Spinal cord (tissue), 10 donors: ENCODE measurements around the gene MAB21L1. TPM values are rescaled to one million over a fixed set of nuclear protein-coding genes. Genes with fewer than 3 reads are reported as not detected.

Experiments
- DNase-seq, 6 donors: peaks; one replicate each; pipeline versions ENCODE4 v3.0.0 to v3.0.0-alpha.2; 2013 to 2015; ENCODE audit warnings: low spot score in 6 of 6, low read depth in 4 of 6
- H3K27ac ChIP-seq: one replicate; pipeline ENCODE4 v1.5.1; 2013; ENCODE audit warnings: low read depth, low read length, control low read depth
- H3K27me3 ChIP-seq: one replicate; pipeline ENCODE4 v1.6.1; 2013; ENCODE audit warnings: low read length; ENCODE audit not compliant: control insufficient read depth, insufficient read depth
- H3K36me3 ChIP-seq: one replicate; pipeline ENCODE4 v1.6.1; 2013; ENCODE audit warnings: low read length; ENCODE audit not compliant: control insufficient read depth, insufficient read depth
- H3K4me1 ChIP-seq: one replicate; pipeline ENCODE4 v1.6.1; 2013; ENCODE audit warnings: low read length; ENCODE audit not compliant: control insufficient read depth, insufficient read depth
- H3K4me3 ChIP-seq: one replicate; pipeline ENCODE4 v1.5.1; 2013; ENCODE audit warnings: low read depth, low read length, control low read depth
- H3K9me3 ChIP-seq: one replicate; pipeline ENCODE4 v1.6.1; 2013; ENCODE audit warnings: low read length; ENCODE audit not compliant: control insufficient read depth, insufficient read depth
- WGBS: methylation state at CpG from one replicate; pipeline ENCODE4 v1.1.5; 2013; ENCODE audit warnings: missing lambda C conversion rate; ENCODE audit not compliant: insufficient coverage; 5-methylcytosine and 5-hydroxymethylcytosine counted together
- polyA plus RNA-seq, 2 donors: library from polyadenylated mRNA; unstranded; fragments of 120-200 nt; gene quantifications; one replicate each; pipeline ENCODE4 v1.2.1, GENCODE V29; 2013; ENCODE audit not compliant: insufficient read length in 2 of 2
- total RNA-seq, 2 donors: library from RNA; depleted of rRNA in 1 of 2; stranded (reverse); fragments of 120-200 nt in 1 of 2; fragments of >200 nt in 1 of 2; gene quantifications; one replicate each; pipeline versions ENCODE4 v1.2.3 to v1.2.4, GENCODE V29; 2013 to 2014
- donor health status: healthy.

The MAB21L1 gene
- total and polyA plus RNA-seq, 4 donors = 3.7 to 24.7 (median 18.3) TPM

GRCh38 chr13:35473802-35474201, 2.7 kb downstream of the MAB21L1 start:
- H3K27me3 ChIP-seq = peaks cover 56% of the 10 kb centered on the region

GRCh38 chr13:35473206-35473775, 3.2 kb downstream of the MAB21L1 start:
- peaks cover 19% of the 10 kb centered on the region for H3K4me1 ChIP-seq
- DNase-seq = peak in 2 of 6 donors; percentile 7 to 64
- no peak overlapping the region for H3K27ac ChIP-seq
- peaks cover 11% of the 10 kb centered on the region for H3K36me3 ChIP-seq
- peaks cover 51% of the 10 kb centered on the region for H3K27me3 ChIP-seq
- H3K4me3 ChIP-seq = peak overlapping the region; percentile 58
- no peaks in the 10 kb centered on the region for H3K9me3 ChIP-seq

More at GRCh38 chr13:35473802-35474201, 2.7 kb downstream of the MAB21L1 start:
- no CpG with 5 or more reads among the region's 2 CpGs for WGBS
- H3K4me3 ChIP-seq = peak overlapping the region; percentile 58
- no peak overlapping the region for H3K27ac ChIP-seq
- H3K36me3 ChIP-seq = peaks cover 16% of the 10 kb centered on the region
- DNase-seq = peak in 2 of 6 donors; percentile 11 to 47
- H3K9me3 ChIP-seq = no peaks in the 10 kb centered on the region
- H3K4me1 ChIP-seq = peaks cover 24% of the 10 kb centered on the region

DNA sequence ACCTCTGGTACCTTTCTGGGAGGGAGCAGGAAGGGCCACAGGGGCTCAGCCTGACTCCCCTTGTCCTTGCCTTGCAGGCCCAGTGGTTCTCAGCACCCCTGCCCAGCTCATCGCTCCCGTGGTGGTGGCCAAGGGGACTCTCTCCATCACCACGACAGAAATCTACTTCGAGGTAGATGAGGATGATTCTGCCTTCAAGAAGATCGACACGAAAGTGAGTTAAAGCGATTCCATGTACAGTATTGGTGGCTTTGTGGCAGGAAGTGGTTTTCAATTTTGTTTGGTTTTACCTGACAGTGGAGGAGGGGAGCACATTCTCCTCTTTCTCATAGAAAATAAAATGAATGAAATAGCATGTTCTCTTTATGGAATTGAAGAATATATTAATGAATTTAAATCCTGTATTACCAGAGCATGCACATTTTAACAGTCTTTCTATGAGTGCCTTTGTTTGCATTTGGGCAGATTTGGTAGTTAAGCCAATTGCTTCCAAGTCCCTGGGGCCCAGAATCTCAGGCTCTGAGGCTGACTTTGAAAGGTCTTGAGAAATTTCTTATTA, 4.1 kb downstream of the MAB21L1 start:
- peaks cover 10% of the 10 kb centered on the region for H3K36me3 ChIP-seq
- H3K27ac ChIP-seq = peak overlapping the region; percentile 12
- H3K4me1 ChIP-seq = peaks cover 19% of the 10 kb centered on the region
- peaks cover 43% of the 10 kb centered on the region for H3K27me3 ChIP-seq
- H3K4me3 ChIP-seq = peak overlapping the region; percentile 49
- peak in 2 of 6 donors; percentile 23 to 75 for DNase-seq
- WGBS = 53% methylated on average over 3 of the region's 7 CpGs
- H3K9me3 ChIP-seq = no peaks in the 10 kb centered on the region

DNA sequence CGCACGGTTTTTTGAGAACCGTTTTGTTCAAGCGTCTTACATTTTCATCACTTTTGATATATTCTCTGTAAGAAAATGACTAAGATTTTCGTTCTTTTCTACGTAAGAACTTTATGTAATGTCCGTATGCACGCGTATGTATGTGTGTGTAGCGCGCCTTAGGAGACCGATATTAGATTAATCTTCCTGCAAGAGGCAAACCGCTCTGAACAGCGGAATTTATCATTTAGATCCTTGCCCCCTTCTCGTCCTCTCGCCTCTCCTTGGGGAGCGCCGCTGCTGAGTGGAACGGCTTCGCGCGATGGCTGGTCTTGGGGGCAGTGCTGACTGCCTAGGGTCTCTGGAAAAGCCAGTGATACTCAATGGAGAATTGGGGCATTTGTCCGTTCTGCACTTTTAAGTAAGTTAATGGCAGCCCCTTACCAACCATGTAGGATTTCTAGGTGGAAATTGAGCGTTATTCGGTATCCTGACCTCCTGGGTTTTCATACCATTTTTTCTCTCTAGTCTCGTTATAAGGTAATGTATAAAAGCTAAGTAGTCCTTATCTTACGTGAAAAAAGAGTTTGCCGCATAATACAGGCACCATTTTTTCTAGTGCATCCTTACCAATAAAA, 4.7 kb downstream of the MAB21L1 start:
- DNase-seq = peak in 2 of 6 donors; percentile 56 to 81
- WGBS = 52% methylated on average over 14 of the region's 28 CpGs
- H3K36me3 ChIP-seq = peaks cover 10% of the 10 kb centered on the region
- peak overlapping the region; percentile 49 for H3K4me3 ChIP-seq
- H3K4me1 ChIP-seq = peaks cover 19% of the 10 kb centered on the region
- H3K9me3 ChIP-seq = no peaks in the 10 kb centered on the region
- H3K27me3 ChIP-seq = peaks cover 38% of the 10 kb centered on the region
- peak overlapping the region; percentile 35 for H3K27ac ChIP-seq

GRCh38 chr13:35470671-35471661, 5.5 kb downstream of the MAB21L1 start:
- Histone ChIP-seq H3K27ac (peak overlapping the region; percentile 82), H3K4me3 (peak overlapping the region; percentile 49), H3K4me1 (peaks cover 17% of the 10 kb centered on the region), H3K36me3 (peaks cover 10% of the 10 kb centered on the region), H3K9me3 (no peaks in the 10 kb centered on the region), H3K27me3 (peaks cover 31% of the 10 kb centered on the region)
- DNase-seq = peak in 2 of 6 donors; percentile 80 to 94
- 6% methylated on average over 46 of the region's 68 CpGs for WGBS

DNA sequence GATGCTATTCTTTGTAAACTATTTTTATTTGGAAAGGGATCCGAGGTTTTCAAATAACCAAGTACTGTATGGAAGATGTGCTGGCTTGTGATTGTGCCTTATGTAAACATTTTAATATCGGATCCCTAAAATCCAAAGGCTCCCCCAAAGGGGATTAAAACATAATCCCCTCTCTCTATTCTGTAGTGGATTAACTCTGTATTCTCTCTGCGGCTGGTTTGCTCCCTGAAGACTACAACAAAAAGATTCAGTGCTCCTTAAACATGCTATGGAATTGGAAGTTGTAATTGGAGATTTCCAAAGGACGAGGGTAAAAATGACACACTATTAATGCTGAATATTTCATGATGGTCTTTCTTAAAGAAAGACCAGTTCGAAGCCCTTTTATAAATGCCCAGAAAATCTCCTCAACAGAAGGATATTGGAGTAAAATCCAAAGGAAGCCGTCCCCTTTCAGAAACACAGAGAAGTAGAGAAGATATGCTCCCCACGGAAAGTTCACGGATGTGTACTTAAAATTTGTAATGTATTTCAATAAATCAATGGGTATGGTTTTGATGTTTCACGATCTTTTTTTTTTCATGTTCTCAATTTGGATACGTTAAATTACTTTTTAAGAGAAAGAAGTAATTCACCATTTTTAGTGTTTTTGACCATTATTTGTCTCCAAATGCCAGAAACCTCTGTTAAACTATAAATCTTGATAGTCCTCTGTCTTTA, 6.5 kb downstream of the MAB21L1 start:
- DNase-seq = peak in 2 of 6 donors; percentile 17 to 57
- H3K27me3 ChIP-seq = peaks cover 22% of the 10 kb centered on the region
- no peak overlapping the region for H3K27ac ChIP-seq
- no CpG with 5 or more reads among the region's 10 CpGs for WGBS
- H3K36me3 ChIP-seq = peaks cover 6% of the 10 kb centered on the region
- peak overlapping the region; percentile 49 for H3K4me3 ChIP-seq
- peaks cover 8% of the 10 kb centered on the region for H3K4me1 ChIP-seq
- no peaks in the 10 kb centered on the region for H3K9me3 ChIP-seq

DNA sequence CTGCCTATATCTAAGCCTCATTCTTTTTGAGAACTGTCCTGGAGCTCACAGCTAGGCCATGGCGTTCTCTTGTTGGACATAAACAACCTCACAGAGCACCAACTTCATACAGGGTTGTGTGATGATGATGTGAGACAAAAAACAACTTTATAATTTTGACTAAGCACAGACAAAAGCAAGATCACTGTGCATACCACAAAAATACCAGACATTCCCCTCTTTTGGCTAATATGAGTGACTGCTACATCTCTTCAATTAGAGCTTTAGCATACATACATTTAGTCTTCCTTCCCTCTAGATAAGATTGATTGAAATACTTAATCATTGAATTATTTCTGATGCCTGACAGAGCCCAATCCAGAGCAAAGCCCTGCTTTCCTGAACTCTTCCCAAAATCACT, 8.3 kb downstream of the MAB21L1 start:
- Histone ChIP-seq H3K27me3 (peaks cover 17% of the 10 kb centered on the region), H3K27ac (no peak overlapping the region), H3K4me3 (no peak overlapping the region), H3K36me3 (peaks cover 6% of the 10 kb centered on the region), H3K4me1 (peaks cover 7% of the 10 kb centered on the region), H3K9me3 (no peaks in the 10 kb centered on the region)
- no CpG with 5 or more reads among the region's 1 CpG for WGBS
- no peak for DNase-seq

GRCh38 chr13:35465371-35465770, 11.1 kb downstream of the MAB21L1 start:
- Histone ChIP-seq H3K9me3 (no peaks in the 10 kb centered on the region), H3K4me3 (no peak overlapping the region), H3K36me3 (no peaks in the 10 kb centered on the region), H3K27ac (no peak overlapping the region), H3K4me1 (peaks cover under 1% of the 10 kb centered on the region), H3K27me3 (no peaks in the 10 kb centered on the region)
- no CpG with 5 or more reads among the region's 3 CpGs for WGBS
- no peak for DNase-seq

- no peak overlapping the region for H3K4me3 ChIP-seq
- no CpG with 5 or more reads among the region's 2 CpGs for WGBS
- H3K27ac ChIP-seq = no peak overlapping the region
- H3K4me1 ChIP-seq = no peaks in the 10 kb centered on the region
- no peaks in the 10 kb centered on the region for H3K9me3 ChIP-seq
- DNase-seq = no peak
- H3K27me3 ChIP-seq = no peaks in the 10 kb centered on the region
- H3K36me3 ChIP-seq = peaks cover 3% of the 10 kb centered on the region
Measured at GRCh38 chr13:35460061-35460460, 16.4 kb downstream of the MAB21L1 start.
